Psoas muscle (tissue), 8 donors: ENCODE measurements around the gene TBC1D3. TPM values are rescaled to one million over a fixed set of nuclear protein-coding genes. Genes with fewer than 3 reads are reported as not detected.
"Not testable (repeated sequence)": the region's sequence is repeated elsewhere in the genome, so short reads cannot be mapped to it uniquely, and the experiment has no call there.

ENCODE experiments used
- ATAC-seq, 4 donors: fragments of 200-7000 bp; cut with Tn5 transposase; one replicate each; pipeline ENCODE4 v1.9.1; 2020; ENCODE audit warnings: moderate library complexity in 3 of 4, mild to moderate bottlenecking in 2 of 4
- DNase-seq, 2 donors: peaks; one replicate each; pipeline ENCODE4 v3.0.0-alpha.2; 2020
- H3K27ac ChIP-seq: fragments of 200-600 bp; one replicate; pipeline ENCODE4 v1.8.0; 2022
- H3K27me3 ChIP-seq, 3 donors: fragments of 200-600 bp in 1 of 3; one replicate each; pipeline versions ENCODE4 v1.6.1 to v1.8.0; 2013 to 2022; ENCODE audit warnings: low read length in 2 of 3, mild to moderate bottlenecking in 2 of 3, moderate library complexity in 1 of 3; ENCODE audit not compliant: insufficient read depth in 3 of 3
- H3K36me3 ChIP-seq, 2 donors: fragments of 200-600 bp in 1 of 2; one replicate each; pipeline versions ENCODE4 v1.6.1 to v1.8.0; 2013 to 2022; ENCODE audit warnings: low read depth in 1 of 2, mild to moderate bottlenecking in 1 of 2, moderate library complexity in 1 of 2; ENCODE audit not compliant: insufficient read depth in 1 of 2
- H3K4me1 ChIP-seq: fragments of 200-600 bp; one replicate; pipeline ENCODE4 v1.8.0; 2022
- H3K4me3 ChIP-seq: fragments of 200-600 bp; one replicate; pipeline ENCODE4 v1.8.0; 2022; ENCODE audit warnings: mild to moderate bottlenecking
- H3K9me3 ChIP-seq: fragments of 200-600 bp; one replicate; pipeline ENCODE4 v1.8.0; 2022
- WGBS, 3 donors: extraction: QIAGEN DNeasy Blood & Tissue Kit; methylation state at CpG; one replicate each; pipeline versions ENCODE4 v1.1.6 to v1.1.7; 2013; 5-methylcytosine and 5-hydroxymethylcytosine counted together
- intact Hi-C, 2 donors: fragments of 100-400 bp; cut with DNase I; formaldehyde crosslinking; loops; one replicate each; pipeline versions ENCODE4 v1.11.0 to v1.14.2; 2022
- long read RNA-seq, 2 donors: library from polyadenylated mRNA; unstranded; transcript quantifications; one replicate each; pipeline ENCODE4 v2.0.0, GENCODE V29; 2021
- polyA plus RNA-seq, 3 donors: library from polyadenylated mRNA; stranded (reverse); fragments of 200-250 nt; gene quantifications; one replicate each; pipeline ENCODE4 v1.2.3, GENCODE V29; 2013
- total RNA-seq, 4 donors: library from RNA; stranded (reverse); fragmentation: NEBNext Ultra II Directional in 2 of 4; extraction: Animal tissue kit (Norgen Biotek cat#: 25700) in 2 of 4; gene quantifications; one replicate each; pipeline versions ENCODE4 v1.2.1 to v1.2.4, GENCODE V29; 2021 to 2023
- donor health status: healthy with polysubstance abuse.
- donor health status: DM: no; HTN: no; CAD: no; lungs with moderate emphysema.
- donor health status: Bipolar disorder and iron deficiency.
- donor health status: healthy.
- donor health status: DM: yes; HTN: yes; CAD: no.
- donor health status: DM: no; HTN: no; CAD: no.
- donor health status: DM: no; HTN: no; CAD: no.
- donor health status: DM: yes; HTN: yes; CAD: no.

TBC1D3 gene
- total RNA-seq (not detected), polyA plus RNA-seq (not detected)
- long read RNA-seq, donor 1, partial matches to known transcripts: 0 of 5 reads
- long read RNA-seq, donor 1, other reads (novel, unspliced or antisense): 5 of 5 reads
- long read RNA-seq, donor 2, partial matches to known transcripts: 2 of 20 reads
- long read RNA-seq, donor 2, other reads (novel, unspliced or antisense): 18 of 20 reads

- no CpG with 5 or more reads among the region's 10 CpGs for WGBS, 3 donors
- not testable (repeated sequence) for H3K36me3 ChIP-seq, ATAC-seq
Observed at GRCh38 chr17:38192455-38192854, at the start of gene TBC1D3. Gene TBC1D3, minus strand, starts transcription at chr17:38192555. Its CDS starts 1,526 bp downstream, at chr17:38191029.

DNA sequence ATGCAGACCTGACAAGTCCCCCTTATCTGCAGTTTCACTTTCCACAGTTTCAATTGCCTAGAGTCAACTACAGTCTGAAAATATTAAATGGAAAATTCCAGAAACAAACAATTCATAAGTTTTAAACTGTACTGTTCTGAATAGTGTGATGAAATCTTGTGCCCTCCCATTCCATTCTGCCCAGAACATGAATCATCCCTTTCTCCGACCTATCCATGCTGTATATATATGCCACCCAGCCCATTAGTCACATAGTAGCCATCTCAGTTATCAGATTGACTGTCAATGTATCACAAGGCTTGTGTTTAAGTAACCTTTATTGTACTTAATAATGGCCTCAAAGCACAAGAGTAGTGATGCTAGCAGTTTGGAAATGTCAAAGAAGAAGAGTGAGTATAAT, 40.4 kb upstream of the TBC1D3 start:
- H3K4me1 ChIP-seq, H3K27me3 ChIP-seq, H3K9me3 ChIP-seq, DNase-seq, H3K27ac ChIP-seq, H3K4me3 ChIP-seq, H3K36me3 ChIP-seq, intact Hi-C loops: not testable (repeated sequence)
- ATAC-seq: peak; percentile 60 to 84 (median 76)
- WGBS, 3 donors: no CpG with 5 or more reads among the region's 1 CpG

More at GRCh38 chr17:38192455-38192854, at the start of gene TBC1D3:
- H3K27ac ChIP-seq, H3K9me3 ChIP-seq, intact Hi-C loops, H3K27me3 ChIP-seq, DNase-seq, H3K4me1 ChIP-seq, H3K4me3 ChIP-seq: not testable (repeated sequence)

GRCh38 chr17:38225844-38226495, 33.6 kb upstream of the TBC1D3 start:
- H3K27me3 ChIP-seq, DNase-seq, ATAC-seq, intact Hi-C loops, H3K9me3 ChIP-seq, H3K4me1 ChIP-seq, H3K27ac ChIP-seq, H3K4me3 ChIP-seq, H3K36me3 ChIP-seq: not testable (repeated sequence)
- WGBS, 3 donors: no CpG with 5 or more reads among the region's 2 CpGs

DNA sequence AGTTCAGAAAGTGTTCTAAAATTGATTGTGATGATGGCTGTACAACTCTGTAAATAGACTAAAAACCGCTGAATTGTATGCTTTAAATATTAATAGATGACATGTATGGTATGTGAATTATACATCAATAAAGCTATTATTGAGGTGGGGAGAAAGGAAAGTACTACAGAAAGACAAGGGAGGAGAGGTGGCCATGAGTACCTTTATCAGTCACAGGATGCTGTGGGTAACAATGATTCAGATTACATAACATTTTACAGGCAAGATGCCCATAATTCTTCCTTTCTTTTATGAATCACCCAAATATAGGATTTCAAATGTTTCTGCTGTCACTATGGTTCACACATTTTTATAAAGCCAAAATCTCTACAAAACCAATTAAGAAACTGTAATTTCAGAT, 28.5 kb upstream of the TBC1D3 start:
- H3K9me3 ChIP-seq, H3K36me3 ChIP-seq, DNase-seq, H3K27me3 ChIP-seq, ATAC-seq, H3K4me3 ChIP-seq, H3K4me1 ChIP-seq, intact Hi-C loops, H3K27ac ChIP-seq: not testable (repeated sequence)
- no CpG with 5 or more reads among the region's 1 CpG for WGBS, 3 donors

- H3K27ac ChIP-seq, H3K4me1 ChIP-seq, DNase-seq, H3K9me3 ChIP-seq, H3K36me3 ChIP-seq, intact Hi-C loops, H3K4me3 ChIP-seq, ATAC-seq, H3K27me3 ChIP-seq: not testable (repeated sequence)
- no CpG with 5 or more reads among the region's 2 CpGs for WGBS, 3 donors
Observed at GRCh38 chr17:38200271-38200670, 7.9 kb upstream of the TBC1D3 start.

- intact Hi-C loops, H3K36me3 ChIP-seq, DNase-seq, H3K4me1 ChIP-seq, H3K27me3 ChIP-seq, ATAC-seq, H3K27ac ChIP-seq, H3K4me3 ChIP-seq, H3K9me3 ChIP-seq: not testable (repeated sequence)
- 84 to 88% (median 85%) methylated on average over 6 to 9 of the region's 16 CpGs for WGBS, 3 donors
Observed at GRCh38 chr17:38134860-38135259, 57.5 kb downstream of the TBC1D3 start.

Other genes with a start within 250 kb of the TBC1D3 start
- 10 to 100 TPM in 1 of 4 donors, 1 to 10 TPM in 3; 7.9 to 10.6 (median 8.8) TPM for gene TBC1D3L, start 203.5 kb downstream of the TBC1D3 start, total RNA-seq
- 1 to 10 TPM; 3.8 to 6.0 (median 3.8) TPM for gene TBC1D3L, start 203.5 kb downstream of the TBC1D3 start, polyA plus RNA-seq
- 1 to 10 TPM in 1 of 4 donors, not detected in 3; 1.1 TPM for gene TBC1D3D, start 188.6 kb downstream of the TBC1D3 start, total RNA-seq
- under 1 TPM; 0.01 to 0.92 (median 0.89) TPM for gene TBC1D3D, start 188.6 kb downstream of the TBC1D3 start, polyA plus RNA-seq
- not detected for gene TBC1D3C, start 123.9 kb downstream of the TBC1D3 start, total RNA-seq
- under 1 TPM in 1 of 3 donors, not detected in 2; 0.77 TPM for gene TBC1D3C, start 123.9 kb downstream of the TBC1D3 start, polyA plus RNA-seq
- not detected for gene TBC1D3E, start 64.6 kb downstream of the TBC1D3 start, total RNA-seq
- gene TBC1D3E, start 64.6 kb downstream of the TBC1D3 start, polyA plus RNA-seq: not detected
- 10 to 100 TPM; 36.0 to 55.5 (median 46.7) TPM for gene MRPL45, start 104.6 kb upstream of the TBC1D3 start, total RNA-seq
- 100 to 1,000 TPM in 1 of 3 donors, 10 to 100 TPM in 2; 49.2 to 132 (median 67.7) TPM for gene MRPL45, start 104.6 kb upstream of the TBC1D3 start, polyA plus RNA-seq
- gene GPR179, start 151.4 kb upstream of the TBC1D3 start, total RNA-seq: 1 to 10 TPM in 2 of 4 donors, under 1 TPM in 2; 0.42 to 2.5 (median 0.91) TPM
- under 1 TPM; 0.07 to 0.70 (median 0.09) TPM for gene GPR179, start 151.4 kb upstream of the TBC1D3 start, polyA plus RNA-seq
- 10 to 100 TPM; 21.1 to 26.5 (median 24.5) TPM for gene SOCS7, start 159.3 kb upstream of the TBC1D3 start, total RNA-seq
- 10 to 100 TPM in 1 of 3 donors, 1 to 10 TPM in 2; 6.6 to 28.9 (median 7.2) TPM for gene SOCS7, start 159.3 kb upstream of the TBC1D3 start, polyA plus RNA-seq
- gene ARHGAP23, start 235.9 kb upstream of the TBC1D3 start, total RNA-seq: 10 to 100 TPM; 23.6 to 35.8 (median 23.7) TPM
- gene ARHGAP23, start 235.9 kb upstream of the TBC1D3 start, polyA plus RNA-seq: 10 to 100 TPM in 1 of 3 donors, 1 to 10 TPM in 2; 7.6 to 11.8 (median 9.6) TPM